ENCODE data around the gene ZNF512B.
"Not testable (repeated sequence)": the region's sequence is repeated elsewhere in the genome, so short reads cannot be mapped to it uniquely, and the experiment has no call there.

Gene ZNF512B

GRCh38 chr20:63930971-63931553 is 38.7 kb downstream of the ZNF512B start:
- Histone ChIP-seq H3K9me3 (replicated peaks; ENCODE audit: insufficient read depth, low read length) (no peaks in the 10 kb centered on the region), H3K4me3 (ENCODE audit: low read length) (no peak overlapping the region), H3K79me2 (ENCODE audit: low read length) (no peaks in the 10 kb centered on the region), H3K4me1 (ENCODE audit: low read length) (no peaks in the 10 kb centered on the region), H2AFZ (ENCODE audit: low read length) (no peak overlapping the region), H3K9me2 (replicated peaks; ENCODE audit: insufficient read depth, low read length) (no peaks in the 10 kb centered on the region), H3K27me3 (replicated peaks; ENCODE audit: insufficient read depth, low read length) (no peaks in the 10 kb centered on the region), H3K27ac (ENCODE audit: low read length) (no peak overlapping the region), H3K9ac (ENCODE audit: low read length) (no peak overlapping the region), H4K20me1 (ENCODE audit: insufficient read depth, low read length) (no peaks in the 10 kb centered on the region), H3F3A (ENCODE audit: insufficient read depth, low read length) (no peaks in the 10 kb centered on the region), H3K4me2 (ENCODE audit: low read depth, low read length) (no peak overlapping the region), H3K36me3 (replicated peaks; ENCODE audit: insufficient read depth, low read length) (peaks cover 5% of the 10 kb centered on the region; the same call in 1 of the 2 replicates)
- TF ChIP-seq CTCF (IDR thresholded peaks at IDR 0.05; ENCODE audit: low read length) (no peak), EZH2 (optimal IDR thresholded peaks at IDR 0.05; ENCODE audit: low read depth, low read length) (no peak), EZH2phosphoT487 (IDR thresholded peaks at IDR 0.05; ENCODE audit: low read length) (no peak)
- DNase-seq, result no peak

GRCh38 chr20:63929473-63929883 is 40.3 kb downstream of the ZNF512B start:
- not testable (repeated sequence) for DNase-seq; H4K20me1 ChIP-seq (ENCODE audit: insufficient read depth, low read length); H3K4me2 ChIP-seq (ENCODE audit: low read depth, low read length); H3K9me3 ChIP-seq (replicated peaks; ENCODE audit: insufficient read depth, low read length); H3K27me3 ChIP-seq (replicated peaks; ENCODE audit: insufficient read depth, low read length); H3K36me3 ChIP-seq (replicated peaks; ENCODE audit: insufficient read depth, low read length); H3K27ac ChIP-seq (ENCODE audit: low read length); H3F3A ChIP-seq (ENCODE audit: insufficient read depth, low read length); H3K4me3 ChIP-seq (ENCODE audit: low read length); H2AFZ ChIP-seq (ENCODE audit: low read length); H3K9me2 ChIP-seq (replicated peaks; ENCODE audit: insufficient read depth, low read length); H3K4me1 ChIP-seq (ENCODE audit: low read length); H3K9ac ChIP-seq (ENCODE audit: low read length); H3K79me2 ChIP-seq (ENCODE audit: low read length)

- TF ChIP-seq EZH2 (optimal IDR thresholded peaks at IDR 0.05; ENCODE audit: low read depth, low read length) (no peak), EZH2phosphoT487 (IDR thresholded peaks at IDR 0.05; ENCODE audit: low read length) (no peak), CTCF (IDR thresholded peaks at IDR 0.05; ENCODE audit: low read length) (no peak)
- no peaks in the 10 kb centered on the region for H4K20me1 ChIP-seq (ENCODE audit: insufficient read depth, low read length)
- H2AFZ ChIP-seq (ENCODE audit: low read length), result no peak overlapping the region
- no peak overlapping the region for H3K9ac ChIP-seq (ENCODE audit: low read length)
- H3F3A ChIP-seq (ENCODE audit: insufficient read depth, low read length), result no peaks in the 10 kb centered on the region
- H3K9me3 ChIP-seq (replicated peaks; ENCODE audit: insufficient read depth, low read length), result no peaks in the 10 kb centered on the region
- H3K36me3 ChIP-seq (replicated peaks; ENCODE audit: insufficient read depth, low read length), result peaks cover 5% of the 10 kb centered on the region; the same call in 1 of the 2 replicates
- no peak overlapping the region for H3K4me2 ChIP-seq (ENCODE audit: low read depth, low read length)
- H3K4me1 ChIP-seq (ENCODE audit: low read length), result no peaks in the 10 kb centered on the region
- H3K27ac ChIP-seq (ENCODE audit: low read length), result no peak overlapping the region
- H3K27me3 ChIP-seq (replicated peaks; ENCODE audit: insufficient read depth, low read length), result no peaks in the 10 kb centered on the region
- H3K4me3 ChIP-seq (ENCODE audit: low read length), result no peak overlapping the region
- no peak for DNase-seq
- H3K79me2 ChIP-seq (ENCODE audit: low read length), result no peaks in the 10 kb centered on the region
- no peaks in the 10 kb centered on the region for H3K9me2 ChIP-seq (replicated peaks; ENCODE audit: insufficient read depth, low read length)
These were observed 40.7 kb downstream of the ZNF512B start for GRCh38 chr20:63929071-63929470.

- Histone ChIP-seq H3K4me1 (ENCODE audit: low read length) (no peaks in the 10 kb centered on the region), H3K79me2 (ENCODE audit: low read length) (no peaks in the 10 kb centered on the region), H2AFZ (ENCODE audit: low read length) (no peak overlapping the region), H3K9ac (ENCODE audit: low read length) (no peak overlapping the region), H3K4me3 (ENCODE audit: low read length) (no peak overlapping the region), H3K9me2 (replicated peaks; ENCODE audit: insufficient read depth, low read length) (no peaks in the 10 kb centered on the region), H3K27ac (ENCODE audit: low read length) (no peak overlapping the region), H3K9me3 (replicated peaks; ENCODE audit: insufficient read depth, low read length) (no peaks in the 10 kb centered on the region), H3K27me3 (replicated peaks; ENCODE audit: insufficient read depth, low read length) (no peaks in the 10 kb centered on the region), H4K20me1 (ENCODE audit: insufficient read depth, low read length) (no peaks in the 10 kb centered on the region), H3F3A (ENCODE audit: insufficient read depth, low read length) (no peaks in the 10 kb centered on the region), H3K36me3 (replicated peaks; ENCODE audit: insufficient read depth, low read length) (peaks cover 5% of the 10 kb centered on the region; the same call in 1 of the 2 replicates), H3K4me2 (ENCODE audit: low read depth, low read length) (no peak overlapping the region)
- TF ChIP-seq EZH2 (optimal IDR thresholded peaks at IDR 0.05; ENCODE audit: low read depth, low read length) (no peak), CTCF (IDR thresholded peaks at IDR 0.05; ENCODE audit: low read length) (no peak), EZH2phosphoT487 (IDR thresholded peaks at IDR 0.05; ENCODE audit: low read length) (no peak)
- no peak for DNase-seq
These were observed 43.4 kb downstream of the ZNF512B start for GRCh38 chr20:63926298-63926697.

Measured in MM.1S (cell line).